Subcutaneous adipose tissue (tissue), 4 donors: ENCODE data around the gene PATJ. TPM values are rescaled to one million over a fixed set of nuclear protein-coding genes. Genes with fewer than 3 reads are reported as not detected.

Source experiments
- total RNA-seq, 4 donors: library from RNA; depleted of rRNA; stranded (reverse); fragments of >200 nt; gene quantifications; one replicate each; pipeline ENCODE4 v1.1.0, GENCODE V29; 2016
- TF ChIP-seq, protein P1 (sequence below): fragments of 450-650 bp; IDR thresholded peaks from one replicate; pipeline ENCODE4 v1.5.1; 2016; ENCODE audit warnings: low read depth, mild to moderate bottlenecking, control low read depth, antibody characterized with exemption, moderate library complexity

PATJ gene
- total RNA-seq, 4 donors from 2014 or later: 12.2 to 21.6 (median 19.1) TPM

DNA sequence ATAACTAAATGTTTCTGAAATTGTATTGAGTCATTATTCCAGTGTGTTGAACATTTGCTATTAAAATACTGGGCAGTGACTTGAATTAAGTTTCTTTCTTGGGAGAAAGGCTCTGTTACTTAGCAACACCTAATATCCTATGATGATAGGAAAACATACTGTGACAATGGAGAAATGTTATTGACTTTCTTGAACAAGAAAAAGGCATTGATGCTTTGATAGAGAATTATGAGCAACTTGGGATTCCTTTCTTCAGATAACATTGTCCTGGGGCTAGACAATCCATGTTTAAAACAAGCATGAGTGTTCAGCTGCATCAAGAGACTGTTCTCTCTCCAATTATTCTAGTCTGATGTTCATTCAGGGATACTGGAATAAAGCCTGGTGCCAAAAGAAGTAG lies 236.5 kb downstream of the PATJ start:
- TF ChIP-seq, protein P1, sequence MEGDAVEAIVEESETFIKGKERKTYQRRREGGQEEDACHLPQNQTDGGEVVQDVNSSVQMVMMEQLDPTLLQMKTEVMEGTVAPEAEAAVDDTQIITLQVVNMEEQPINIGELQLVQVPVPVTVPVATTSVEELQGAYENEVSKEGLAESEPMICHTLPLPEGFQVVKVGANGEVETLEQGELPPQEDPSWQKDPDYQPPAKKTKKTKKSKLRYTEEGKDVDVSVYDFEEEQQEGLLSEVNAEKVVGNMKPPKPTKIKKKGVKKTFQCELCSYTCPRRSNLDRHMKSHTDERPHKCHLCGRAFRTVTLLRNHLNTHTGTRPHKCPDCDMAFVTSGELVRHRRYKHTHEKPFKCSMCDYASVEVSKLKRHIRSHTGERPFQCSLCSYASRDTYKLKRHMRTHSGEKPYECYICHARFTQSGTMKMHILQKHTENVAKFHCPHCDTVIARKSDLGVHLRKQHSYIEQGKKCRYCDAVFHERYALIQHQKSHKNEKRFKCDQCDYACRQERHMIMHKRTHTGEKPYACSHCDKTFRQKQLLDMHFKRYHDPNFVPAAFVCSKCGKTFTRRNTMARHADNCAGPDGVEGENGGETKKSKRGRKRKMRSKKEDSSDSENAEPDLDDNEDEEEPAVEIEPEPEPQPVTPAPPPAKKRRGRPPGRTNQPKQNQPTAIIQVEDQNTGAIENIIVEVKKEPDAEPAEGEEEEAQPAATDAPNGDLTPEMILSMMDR: no peak

DNA sequence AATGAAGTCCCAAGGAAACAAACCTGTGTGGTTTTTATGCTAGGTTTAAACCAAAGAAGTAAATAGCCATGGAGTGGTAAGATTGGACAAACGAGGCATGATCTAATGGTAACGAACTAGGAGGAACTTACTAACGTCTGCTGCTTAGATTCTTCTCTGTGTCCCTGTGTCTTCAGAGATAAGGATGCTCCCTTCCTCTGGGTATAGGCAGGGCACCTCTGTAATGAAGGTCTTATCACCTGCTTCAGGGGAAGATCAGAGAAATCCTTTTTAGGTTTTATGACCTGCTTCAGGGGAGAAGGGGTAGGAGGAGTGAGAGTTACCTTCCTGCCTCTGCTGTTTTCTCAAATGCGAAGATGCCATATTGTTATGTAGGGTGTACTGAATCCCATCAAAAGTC lies 237.4 kb downstream of the PATJ start:
- TF ChIP-seq, protein P1: no peak

DNA sequence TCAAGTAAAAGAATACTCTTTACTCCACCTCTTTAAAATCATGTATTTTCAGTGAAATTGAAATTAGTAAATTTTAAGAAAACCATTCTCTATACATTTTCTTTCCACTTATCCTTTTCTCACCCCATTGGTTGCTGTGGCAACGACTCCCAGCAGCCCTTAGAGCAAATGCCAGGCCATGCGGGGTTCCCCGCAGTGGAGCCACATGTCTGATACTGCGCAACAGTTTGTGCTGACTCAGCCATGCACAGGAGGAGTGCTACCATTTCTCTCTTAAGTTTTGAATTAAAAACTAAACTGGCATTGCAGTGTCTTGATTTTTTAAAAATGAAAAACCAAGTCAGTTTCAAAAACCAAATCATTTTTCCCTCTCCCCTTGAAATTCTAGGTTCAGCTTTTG lies 238.3 kb downstream of the PATJ start:
- TF ChIP-seq, protein P1: no peak

DNA sequence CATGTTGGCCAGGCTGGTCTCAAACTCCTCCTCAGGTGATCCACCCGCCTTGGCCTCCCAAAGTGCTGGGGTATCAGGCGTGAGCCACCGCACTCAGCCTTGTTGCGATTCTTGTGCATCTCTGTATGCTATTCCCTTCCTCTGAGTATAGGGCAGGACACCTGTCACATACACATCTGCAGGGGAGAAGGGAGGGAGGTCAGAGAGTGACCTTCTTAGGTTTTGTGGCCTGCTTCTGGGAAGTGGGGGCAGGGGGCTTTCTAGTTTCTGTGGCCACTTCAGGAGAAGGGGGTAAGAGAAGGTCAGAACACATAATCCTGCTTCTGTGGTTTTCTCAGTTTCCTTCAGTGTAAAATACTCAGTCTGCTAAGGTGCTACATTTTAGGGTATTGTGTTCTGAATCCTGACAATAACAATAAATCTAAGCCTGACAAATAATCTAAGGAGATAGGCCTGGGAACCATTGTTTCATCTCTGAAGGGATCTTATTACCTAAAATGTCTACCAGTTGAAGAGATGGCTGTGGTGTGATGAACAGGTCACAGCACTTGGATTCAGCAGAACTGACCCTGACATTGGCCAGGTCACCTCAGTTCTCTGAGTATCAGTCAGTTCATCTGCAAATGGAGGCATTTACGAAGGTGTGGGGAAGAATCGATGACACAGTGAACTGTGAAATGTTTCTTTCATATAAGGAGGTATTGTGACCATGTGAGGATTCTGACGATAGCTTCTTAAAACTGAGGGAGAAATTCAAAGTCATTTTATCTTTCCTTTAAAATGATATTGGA lies 239.8 kb downstream of the PATJ start:
- TF ChIP-seq, protein P1: no peak

DNA sequence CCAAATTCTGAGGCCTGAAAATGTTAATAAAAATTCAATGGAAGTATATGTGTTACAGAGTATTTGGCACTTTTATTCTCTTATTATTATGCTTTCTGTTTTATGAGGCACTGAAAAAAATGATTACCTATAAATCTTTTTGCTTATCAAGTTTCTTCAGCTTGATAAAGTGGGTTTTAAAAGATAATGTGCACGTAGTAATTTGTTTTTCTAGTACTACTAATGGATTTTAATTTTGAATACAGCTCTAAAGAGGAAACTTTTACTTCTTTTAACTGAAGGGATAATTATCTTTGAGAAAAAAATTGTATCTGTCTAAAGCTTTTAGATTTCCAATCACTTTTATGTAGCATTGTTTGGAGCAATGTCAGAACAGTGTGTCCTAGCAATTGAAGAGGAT lies 241.0 kb downstream of the PATJ start:
- TF ChIP-seq, protein P1: no peak

DNA sequence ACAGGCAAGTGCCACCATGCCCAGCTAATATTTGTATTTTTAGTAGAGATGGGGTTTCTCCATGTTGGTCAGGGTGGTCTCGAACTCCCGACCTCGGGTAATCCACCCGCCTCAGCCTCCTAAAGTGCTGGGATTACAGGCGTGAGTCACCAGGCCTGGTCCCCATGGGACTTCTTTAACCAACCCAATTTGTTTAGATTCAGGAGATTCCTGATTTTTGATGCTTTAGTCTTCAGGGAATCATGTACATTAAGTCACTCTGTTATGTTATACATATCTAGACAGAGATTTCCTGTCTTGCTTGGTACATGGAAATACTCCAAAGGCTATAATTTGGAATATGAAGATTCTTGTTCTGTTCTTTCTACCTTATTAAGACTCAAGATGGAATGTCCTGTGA lies 250.0 kb downstream of the PATJ start:
- TF ChIP-seq, protein P1: no peak

DNA sequence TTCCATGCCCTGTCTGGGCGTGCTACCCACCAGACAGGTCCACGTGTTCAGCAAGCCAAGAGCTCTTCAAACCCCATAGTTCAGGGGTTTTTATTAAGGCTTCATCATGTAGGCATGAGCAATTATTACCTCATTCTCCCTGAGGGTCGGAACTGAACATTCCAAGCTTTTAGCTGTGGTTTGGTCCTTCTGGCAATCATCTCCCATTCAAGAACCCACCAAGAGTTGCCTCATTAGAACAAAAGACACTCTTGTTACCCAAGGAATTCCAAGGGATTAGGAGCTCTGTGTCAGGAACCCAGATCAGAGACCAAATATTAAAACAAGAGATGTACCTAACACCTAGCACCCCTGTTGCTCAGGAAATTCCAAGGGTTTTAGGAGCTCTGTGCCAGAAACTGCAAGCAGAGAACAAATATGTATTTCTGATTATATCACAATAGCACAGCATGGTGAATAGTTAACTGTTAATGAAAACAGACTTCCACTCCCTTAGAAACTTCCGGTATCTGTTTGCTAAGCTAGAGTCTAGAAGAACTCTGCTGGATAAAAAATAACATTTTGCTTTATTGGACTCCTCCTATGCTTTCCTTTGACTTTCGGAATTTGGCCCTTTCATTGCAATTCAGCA lies 251.2 kb downstream of the PATJ start:
- TF ChIP-seq, protein P1: no peak
